COR-L47 (cell line): Measurements from ENCODE around the gene GSTO1.

Experiments
- DNase-seq: peaks from one replicate; lab custom pipeline; 2025; lab: John Stamatoyannopoulos, UW

GSTO1 gene

DNA sequence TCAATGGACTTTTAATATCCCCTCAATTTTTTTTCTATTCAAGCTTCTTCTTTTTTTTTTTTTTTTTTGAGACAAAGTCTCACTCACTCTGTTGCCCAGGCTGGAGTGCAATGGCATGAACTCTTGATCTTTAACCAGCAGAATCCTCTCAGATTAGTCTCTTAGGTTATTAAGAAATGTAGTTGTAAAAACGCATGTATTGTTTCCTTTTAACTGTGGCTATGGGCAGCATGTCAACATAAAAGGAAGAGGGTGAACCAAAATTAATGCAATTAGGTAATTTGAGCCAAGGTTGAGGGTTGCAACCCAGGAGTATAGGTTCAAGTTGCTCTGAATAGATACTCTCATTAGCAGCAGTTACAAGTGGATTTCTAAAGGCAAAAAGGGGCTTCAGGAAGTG is 4.3 kb upstream of the GSTO1 start:
- no peak for DNase-seq

DNA sequence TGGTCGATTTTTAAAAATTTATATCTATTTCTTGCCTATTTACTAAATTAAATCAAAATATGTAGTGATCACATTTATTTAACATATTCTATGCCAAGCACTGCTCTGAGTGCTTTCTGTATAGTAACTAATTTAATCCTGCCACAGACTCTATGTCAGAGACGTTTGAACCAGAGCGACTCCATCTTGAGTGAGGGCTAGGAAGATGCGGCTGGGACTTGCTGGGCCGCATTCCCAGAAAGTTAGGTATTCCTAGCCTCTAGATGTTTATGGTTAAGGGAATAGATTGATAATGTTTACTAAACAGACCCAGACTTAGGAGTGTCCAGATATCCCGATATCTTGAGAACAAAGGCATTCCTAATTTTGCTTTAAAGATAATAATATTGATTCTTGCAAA is 3.2 kb upstream of the GSTO1 start:
- no peak for DNase-seq

DNA sequence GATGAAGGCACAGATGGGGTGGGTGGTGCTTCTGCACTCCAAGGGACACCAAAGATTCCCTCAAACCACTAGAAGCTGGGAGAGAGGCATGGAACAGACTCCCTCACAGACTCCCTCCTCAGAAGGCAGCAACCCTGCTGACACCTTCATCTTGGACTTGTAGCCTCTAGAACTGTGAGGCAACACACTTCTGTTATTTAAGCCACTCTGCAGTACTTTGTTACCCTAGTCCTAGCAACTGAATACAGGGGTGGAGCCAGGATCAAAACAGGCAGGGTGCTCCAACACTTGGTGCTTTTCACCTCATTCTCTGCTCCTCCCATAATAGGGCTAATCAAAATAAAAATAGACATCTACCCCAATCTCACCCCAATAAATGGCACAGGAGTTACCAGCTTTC is 2.3 kb upstream of the GSTO1 start:
- no peak for DNase-seq

DNA sequence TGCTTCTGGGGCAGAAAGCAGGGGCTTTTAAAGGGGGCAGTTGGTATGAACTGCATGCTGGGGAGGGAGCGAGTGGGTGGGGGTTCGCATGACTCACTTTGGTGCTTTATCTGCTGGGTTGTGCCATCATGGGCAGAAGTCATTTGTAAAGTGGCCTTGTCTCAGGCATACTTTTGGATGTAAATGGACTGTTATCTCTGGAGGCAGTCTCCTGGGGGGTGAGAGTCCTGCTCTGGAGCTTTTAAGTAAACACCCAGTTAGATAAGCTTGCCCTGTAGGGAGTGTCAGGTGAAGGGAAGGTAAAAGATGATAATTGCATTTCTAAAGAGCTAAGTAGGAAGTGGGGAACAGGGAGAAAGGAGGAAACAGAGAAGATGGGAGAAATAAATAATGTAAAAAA is 1.6 kb upstream of the GSTO1 start:
- DNase-seq, result no peak

DNA sequence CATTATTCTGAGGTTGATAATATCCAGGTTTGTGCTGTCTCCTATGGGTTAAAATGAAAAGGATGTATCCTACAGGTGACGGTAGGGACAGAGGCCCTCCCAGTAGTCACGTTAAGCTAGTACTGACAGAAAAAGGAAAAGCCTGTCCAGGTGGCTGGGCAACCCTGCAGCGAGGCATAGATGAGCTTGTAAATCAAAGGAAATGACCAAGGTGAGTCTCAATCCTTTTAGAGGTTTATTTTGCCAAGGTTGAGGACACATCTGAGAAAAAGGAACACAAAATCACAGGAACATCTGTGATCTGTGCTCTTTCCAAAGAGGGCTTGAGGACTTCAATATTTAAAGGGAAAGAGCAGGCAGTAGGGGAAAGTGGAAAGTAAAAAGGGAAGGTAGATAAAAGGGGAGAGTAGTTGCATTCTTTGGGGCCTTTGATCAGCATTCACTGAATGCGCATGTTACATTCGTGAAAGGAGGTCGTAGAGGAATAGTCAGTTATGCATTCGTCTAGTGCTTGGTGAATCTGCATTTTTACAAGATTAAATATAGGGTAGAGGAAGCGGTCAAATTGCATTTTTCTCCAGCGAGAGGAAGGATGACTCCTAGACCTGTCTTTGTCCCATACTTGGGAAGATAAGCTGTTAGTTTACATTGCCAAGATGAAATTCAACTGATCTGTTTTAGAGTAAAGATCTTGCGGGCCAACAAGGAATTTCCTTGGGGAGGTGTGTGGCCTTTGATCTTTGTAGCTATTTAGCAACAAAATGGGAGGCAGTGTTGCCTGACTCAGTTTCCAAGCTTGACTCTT is 884 bp upstream of the GSTO1 start:
- no peak for DNase-seq

DNA sequence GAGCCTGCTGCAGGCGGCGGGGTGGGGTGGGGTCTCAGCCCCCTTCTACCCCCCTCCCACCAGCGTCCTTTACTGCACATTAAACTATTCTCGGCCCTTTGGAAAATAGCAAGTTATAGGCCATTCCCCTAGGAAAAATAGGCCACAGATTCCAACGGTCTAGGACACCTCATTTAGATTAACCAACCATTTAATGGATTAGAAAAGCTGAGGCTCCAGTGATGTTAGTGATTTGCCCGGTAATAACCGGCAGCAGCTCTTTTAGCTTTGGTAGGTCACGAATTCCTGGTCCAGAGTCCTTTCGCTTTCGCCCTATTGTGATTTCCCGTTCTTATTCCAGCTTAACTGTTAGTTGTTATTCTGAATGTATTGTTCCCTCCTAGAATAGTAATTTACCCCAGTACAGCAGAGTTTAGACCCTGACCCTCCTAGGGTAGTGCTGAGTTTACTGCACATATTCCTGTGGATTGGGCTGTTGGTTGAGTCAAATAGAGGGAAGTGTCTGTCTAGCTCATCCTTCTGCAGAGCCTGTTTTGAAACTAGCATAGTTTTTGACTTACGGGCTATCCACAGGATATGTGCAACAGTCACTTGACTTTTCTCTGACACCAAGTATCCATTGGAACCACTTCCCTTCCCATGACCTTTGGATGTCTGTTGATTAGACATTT is 754 bp downstream of the GSTO1 start:
- no peak for DNase-seq

DNA sequence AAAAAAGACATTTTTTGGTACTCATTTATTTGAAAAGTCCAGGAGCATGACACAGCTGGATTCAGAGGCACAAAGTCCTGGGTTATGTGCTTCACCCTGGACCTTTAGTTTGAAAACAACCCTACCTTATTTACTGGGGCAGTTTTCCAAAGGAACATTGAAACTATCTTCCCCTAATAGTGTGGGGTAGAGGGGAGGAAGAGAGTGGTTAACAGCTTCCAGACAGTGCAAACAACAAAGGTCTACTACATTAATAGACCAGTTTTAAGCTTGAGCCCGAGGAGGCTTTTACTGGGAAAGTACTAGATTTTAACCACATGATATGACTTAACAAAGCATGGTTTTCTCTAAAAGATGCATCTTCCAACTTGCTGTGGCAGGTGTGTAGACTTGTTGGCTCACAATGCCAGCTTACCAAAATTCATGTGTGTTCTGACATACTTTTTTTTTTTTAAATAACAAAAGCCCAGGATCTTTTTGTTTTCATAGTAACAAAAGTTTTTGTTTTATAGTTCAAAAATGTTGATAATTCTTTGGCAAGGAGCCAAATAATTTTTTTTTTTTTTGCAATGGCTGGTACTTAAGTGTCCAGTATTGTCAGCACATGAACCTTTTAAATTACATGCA is 1.8 kb downstream of the GSTO1 start:
- no peak for DNase-seq

DNA sequence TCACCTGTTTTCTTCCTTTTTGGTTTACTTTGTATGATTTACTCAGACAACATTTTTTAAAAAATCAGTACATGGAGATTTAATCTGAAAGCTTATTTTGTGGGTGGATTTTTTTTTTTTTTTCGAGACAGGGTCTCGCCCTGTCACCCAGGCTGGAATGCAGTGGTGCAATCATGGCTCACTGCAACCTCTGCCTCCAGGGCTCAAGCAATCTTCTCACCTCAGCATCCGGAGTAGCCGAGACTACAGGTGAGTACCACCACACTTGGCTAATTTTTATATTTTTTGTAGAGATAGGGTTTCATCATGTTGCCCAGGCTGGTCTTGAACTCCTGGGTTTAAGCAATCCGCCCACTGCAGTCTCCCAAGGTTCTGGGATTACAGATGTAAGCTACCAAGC is 2.5 kb downstream of the GSTO1 start:
- DNase-seq, result no peak

DNA sequence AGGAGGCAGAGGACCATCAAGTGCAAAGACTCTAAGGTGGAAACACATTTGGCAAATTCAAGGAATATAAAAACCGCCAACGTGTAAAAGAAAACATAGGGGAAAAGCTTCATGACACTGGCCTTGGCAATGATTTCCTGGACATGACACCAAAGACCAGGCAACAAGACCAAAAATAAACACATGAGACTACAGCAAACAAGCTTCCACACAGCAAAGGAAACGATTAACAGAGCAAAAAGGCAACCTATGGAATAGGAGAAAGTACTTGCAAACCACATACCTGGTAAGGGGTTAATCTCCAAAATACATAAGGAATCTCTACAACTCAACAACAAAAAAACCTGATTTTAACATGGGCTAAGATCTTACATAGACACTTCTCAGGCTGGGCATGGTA is 3.5 kb downstream of the GSTO1 start:
- no peak for DNase-seq

DNA sequence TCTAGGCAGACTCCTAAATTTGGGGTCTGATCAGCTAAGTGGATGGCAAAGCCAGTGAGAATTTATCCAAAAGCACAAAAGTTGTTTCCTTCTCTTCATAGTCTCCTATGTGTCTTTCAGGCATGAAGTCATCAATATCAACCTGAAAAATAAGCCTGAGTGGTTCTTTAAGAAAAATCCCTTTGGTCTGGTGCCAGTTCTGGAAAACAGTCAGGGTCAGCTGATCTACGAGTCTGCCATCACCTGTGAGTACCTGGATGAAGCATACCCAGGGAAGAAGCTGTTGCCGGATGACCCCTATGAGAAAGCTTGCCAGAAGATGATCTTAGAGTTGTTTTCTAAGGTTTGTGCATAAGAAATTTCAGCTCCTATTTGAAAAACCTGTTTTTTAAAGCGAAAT is 4.8 kb downstream of the GSTO1 start:
- no peak for DNase-seq

DNA sequence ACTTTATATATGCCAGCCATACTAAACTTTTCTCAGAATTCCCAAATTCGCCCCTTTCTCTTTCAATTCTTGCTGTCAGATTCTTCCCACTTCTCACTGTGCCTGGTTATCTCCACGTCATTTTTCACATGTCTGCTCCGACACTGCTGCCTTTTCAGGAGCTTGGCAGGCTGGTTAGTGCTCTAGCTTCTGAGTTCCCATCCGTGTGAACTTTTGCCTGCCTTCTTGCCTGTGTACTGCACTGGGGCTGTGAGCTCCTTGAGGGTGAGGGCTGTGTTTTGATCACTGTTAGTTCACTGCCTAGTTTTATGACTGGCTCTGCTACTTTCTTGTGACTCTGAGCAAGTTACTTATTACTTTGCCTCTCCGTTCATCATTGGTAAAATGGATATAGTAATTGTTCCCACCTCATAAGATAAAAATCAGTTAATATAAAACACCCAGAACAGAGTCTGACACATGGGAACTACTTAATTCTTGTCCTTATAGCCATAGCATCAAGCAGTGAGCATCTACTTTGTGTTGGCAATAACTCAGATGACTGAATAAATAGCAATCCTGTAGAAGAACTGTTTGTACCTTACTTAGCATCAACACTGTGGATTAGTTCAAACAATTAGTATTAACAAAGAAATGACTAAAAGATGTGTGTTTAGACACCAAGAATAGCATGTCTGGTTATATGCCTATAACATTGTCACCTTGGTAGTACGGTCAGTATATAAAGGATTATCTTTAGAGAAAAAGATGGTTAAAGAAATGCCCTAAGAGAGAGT is 5.5 kb downstream of the GSTO1 start:
- no peak for DNase-seq

DNA sequence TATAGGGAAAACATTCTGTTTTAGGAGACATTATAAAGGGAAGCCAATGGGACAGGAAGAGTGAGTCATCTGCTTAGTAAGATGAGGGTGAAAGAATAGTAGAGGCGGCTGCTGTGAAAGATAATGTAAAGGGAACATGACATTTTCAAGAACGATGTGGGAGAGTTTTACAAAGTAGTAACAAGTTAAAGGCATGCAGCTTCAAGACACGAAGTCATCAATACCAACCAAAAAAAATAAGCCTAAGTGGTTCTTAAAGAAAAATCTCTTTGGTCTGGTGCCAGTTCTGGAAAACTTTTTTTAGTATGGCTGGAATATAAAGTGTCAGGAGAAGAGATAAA is 6.1 kb downstream of the GSTO1 start:
- DNase-seq, result no peak

DNA sequence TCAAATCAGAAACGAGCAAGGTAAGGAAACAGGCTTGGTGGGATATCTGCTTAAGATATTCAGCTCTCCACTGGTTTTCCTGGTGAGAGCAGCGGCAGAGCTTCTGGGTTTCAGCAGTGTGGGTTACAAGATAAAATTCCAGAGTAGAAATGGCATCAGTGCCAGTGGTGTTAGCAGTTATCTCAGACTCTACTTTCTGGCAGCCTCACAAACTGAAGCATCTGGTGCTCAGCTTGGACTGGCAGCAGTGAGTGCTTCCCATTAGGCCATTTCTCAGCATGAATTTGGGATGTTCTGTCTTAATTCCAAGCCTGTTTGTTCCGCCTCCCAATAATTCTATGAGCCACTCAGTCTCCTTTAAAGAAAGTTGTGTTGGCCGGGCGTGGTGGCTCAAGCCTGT is 7.4 kb downstream of the GSTO1 start:
- no peak for DNase-seq

DNA sequence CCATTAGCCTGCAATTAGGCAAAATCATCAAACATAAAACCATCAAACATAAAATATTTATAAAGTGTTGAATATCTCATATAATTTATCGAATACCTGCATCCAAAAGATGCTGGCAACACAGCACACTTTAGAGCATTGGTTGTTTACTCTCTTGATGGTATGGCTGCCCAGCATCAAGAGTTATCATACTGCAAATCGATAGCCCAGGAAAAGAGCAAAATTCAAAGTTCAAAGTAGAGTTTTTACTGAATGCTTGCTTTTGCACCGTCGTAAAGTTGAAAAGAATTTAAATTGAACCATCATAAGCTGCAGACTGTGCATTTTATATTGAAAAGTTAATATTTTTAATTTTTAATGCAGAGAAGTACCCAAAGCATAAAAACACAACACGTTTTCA is 10.1 kb downstream of the GSTO1 start:
- no peak for DNase-seq

DNA sequence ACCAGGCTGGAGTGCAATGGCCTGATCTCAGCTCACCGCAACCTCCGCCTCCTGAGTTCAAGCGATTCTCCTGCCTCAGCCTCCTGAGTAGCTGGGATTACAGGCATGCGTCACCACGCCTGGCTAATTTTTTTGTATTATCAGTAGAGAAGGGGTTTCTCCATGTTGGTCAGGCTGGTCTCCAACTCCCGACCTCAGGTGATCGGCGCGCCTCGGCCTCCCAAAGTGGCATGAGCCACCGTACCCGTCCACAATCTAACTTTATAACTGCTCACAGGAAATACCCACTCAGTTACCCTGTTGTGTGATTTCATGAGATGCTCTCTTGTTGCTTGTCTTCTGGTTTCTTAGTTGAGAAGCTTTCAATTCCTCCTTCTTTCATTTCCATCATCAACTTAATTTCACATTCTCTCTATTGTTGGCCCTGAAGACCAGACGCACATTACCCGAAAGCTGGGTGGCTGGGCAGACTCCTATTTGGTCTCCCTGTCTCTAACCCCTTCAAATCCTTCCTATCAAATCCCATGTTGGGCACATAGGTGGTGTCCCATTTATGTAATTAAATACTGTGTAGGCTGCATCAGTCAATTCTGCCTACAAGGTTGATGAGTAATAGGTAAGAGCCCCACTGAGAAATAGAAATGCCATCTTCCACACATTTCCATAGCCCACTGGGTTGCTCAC is 13.2 kb downstream of the GSTO1 start:
- no peak for DNase-seq

DNA sequence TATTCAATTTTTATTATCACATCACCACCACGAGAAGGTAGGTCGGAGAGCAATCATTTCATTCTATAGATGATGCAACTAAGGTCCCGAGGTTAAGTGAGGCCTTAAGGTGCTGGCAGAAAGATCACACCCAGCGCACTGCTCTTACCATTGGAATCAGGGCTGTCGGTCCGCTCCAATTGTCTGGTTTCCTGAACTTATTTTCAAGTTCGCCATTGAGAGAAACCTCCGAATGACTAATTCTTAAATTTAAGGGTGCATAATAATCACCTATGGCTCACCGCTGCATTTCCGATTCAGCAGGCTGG is 13.7 kb downstream of the GSTO1 start:
- no peak for DNase-seq

DNA sequence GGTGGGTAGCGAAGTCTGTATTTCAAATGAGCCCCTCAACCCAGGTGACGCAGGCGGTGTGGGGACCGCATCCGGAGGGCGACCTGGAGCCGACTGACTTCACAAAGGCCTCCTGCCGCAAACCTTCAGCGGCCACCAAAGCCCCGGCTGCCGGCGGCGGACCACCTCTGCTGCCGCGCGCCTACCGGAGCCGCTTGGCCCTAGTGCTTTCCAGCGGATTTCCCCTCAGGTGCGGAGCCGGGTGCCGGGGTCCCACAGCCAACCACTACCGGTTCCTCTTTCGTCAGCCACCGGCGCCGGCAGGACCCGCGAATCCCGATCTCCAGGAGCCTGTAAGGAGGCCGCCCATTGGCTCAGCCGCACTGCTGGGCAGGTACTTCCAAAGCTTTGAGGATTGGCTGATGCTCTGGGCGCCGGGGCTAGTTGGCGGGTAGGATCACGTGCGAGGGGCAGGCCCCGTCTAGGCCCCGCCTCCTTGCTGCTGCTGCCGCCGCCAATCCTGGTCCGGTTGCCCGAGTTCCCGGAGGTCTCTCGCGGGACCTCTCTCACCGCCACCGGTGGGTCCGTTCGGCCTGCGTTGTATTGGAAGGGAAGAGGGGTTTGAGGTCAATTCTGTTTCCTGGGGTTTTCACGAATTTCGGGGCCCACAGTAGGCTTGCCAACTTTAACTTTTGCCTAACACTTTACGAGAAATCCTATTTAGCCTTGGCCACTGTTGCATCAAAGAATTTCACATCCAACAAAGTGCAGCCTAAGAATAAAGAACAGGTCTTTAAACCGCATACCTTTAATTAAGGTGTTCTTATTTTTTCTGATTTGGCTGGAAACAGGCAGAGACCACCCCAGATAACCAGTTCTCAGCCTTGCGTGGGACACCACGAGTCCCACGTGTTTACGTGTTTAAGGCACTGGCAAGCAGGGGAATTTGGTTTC is 14.3 kb downstream of the GSTO1 start, which contains the start of gene GSTO2:
TSS of gene GSTO2 (plus strand) at position 472 of the 933 bp plus-strand sequence. CDS start 5,732 bp downstream, outside the sequence.
- DNase-seq, result peak; percentile 87

DNA sequence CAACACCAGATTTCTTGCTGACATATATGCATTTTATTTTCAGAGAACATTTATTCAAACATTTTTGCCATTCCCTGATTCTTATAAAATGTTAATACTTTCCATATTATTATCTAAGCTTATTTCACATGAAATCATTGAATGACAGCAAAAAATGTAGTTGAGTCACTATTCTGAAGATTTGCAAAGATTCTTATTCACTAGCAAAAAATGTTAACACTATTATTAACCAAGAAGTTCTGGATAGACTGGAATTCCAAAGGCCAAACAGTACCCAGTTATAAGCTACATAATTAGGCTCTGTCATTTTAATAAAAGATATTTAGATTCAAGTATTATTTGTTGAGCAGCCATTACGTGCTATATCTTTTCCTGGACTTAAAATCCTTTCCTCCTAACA is 18.6 kb downstream of the GSTO1 start:
- no peak for DNase-seq

DNA sequence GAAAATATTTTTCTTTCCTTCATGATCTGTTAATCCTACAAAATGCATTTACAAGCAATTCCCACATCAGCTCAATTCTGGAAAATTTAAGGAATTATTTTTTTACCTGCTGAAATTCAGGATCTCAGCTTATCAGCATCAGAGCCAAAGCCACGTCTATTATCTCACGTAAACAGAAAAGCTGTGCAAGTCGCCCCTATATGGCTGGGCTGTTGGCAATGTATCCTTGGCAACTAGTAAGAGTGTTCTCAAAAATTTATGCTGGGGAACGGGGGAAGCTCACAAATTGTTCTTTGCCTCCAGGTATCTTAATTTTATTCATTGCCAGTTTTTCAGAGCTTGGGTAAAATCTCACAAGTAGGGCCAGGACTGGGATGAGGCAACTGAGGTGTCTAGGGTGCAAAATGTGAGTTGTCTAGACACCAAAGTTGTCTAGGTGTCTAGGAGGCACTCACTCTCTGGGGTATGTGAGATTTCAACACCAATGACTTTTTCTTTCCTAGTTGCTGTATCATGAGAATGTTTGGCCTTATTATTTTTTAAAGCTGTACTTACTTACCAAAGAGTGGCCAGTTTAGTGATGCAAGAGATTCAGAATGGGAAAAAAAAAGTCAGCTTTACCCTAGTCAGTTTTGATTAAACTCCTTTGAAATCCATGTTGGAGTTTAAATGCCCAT is 19.3 kb downstream of the GSTO1 start:
- DNase-seq, result no peak
